SK-MEL-5 (cell line): Measurements from ENCODE around the gene OBSCN. TPM values are rescaled to one million over a fixed set of nuclear protein-coding genes. Genes with fewer than 3 reads are reported as not detected.
"Not testable (repeated sequence)": the region's sequence is repeated elsewhere in the genome, so short reads cannot be mapped to it uniquely, and the experiment has no call there.

Experiments
- DNase-seq: peaks from one replicate; pipeline ENCODE4 v3.0.0-alpha.2; 2016; ENCODE audit warnings: low read depth, low spot score
- in situ Hi-C: cut with HindIII; loops from 2 replicates; pipeline ENCODE4 v1.10.0; 2016; ENCODE audit warnings: low sequenced_read_pairs, high pct_unique_total_duplicates, low pct_unique_long_range_greater_than_20kb
- total RNA-seq: library from RNA; depleted of rRNA; stranded (reverse); fragments of >200 nt; shearing (Covaris generic); gene quantifications from 2 replicates; pipeline ENCODE4 v1.2.3, GENCODE V29; 2014

Gene OBSCN
- total RNA-seq, 1 experiment from 2014 or later, result 0.98 TPM

DNA sequence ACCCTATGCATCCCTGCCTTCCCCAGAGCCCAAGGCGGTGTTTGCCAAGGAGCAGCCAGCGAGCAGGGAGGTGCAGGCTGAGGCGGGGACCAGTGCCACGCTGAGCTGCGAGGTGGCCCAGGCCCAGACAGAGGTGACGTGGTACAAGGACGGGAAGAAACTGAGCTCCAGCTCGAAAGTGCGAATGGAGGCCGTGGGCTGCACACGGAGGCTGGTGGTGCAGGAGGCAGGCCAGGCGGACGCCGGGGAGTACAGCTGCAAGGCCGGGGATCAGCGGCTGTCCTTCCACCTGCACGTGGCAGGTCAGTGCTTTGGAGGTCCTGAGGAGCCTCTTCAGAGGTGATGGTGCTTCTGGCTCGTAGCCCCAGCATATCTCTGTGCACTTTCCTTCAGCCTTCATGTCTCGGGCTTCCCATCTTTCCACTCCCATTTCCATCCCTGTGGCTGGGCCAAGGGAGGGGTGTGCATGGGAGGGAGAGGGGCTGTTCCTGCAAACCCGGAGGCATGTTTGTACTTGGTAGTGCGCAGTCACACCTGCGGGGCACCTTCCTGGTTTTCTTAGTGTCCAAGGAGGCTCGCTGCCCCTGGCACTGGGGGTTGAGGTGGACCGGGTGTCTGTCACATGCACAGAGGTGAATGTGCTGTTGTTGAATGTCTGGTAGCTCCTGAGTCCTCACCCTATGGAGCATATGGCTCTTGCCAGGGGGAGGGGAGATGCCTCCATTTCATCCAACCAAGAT lies 56.4 kb downstream of the OBSCN start:
- no peak for DNase-seq
- in situ Hi-C loops, result no loop called here

DNA sequence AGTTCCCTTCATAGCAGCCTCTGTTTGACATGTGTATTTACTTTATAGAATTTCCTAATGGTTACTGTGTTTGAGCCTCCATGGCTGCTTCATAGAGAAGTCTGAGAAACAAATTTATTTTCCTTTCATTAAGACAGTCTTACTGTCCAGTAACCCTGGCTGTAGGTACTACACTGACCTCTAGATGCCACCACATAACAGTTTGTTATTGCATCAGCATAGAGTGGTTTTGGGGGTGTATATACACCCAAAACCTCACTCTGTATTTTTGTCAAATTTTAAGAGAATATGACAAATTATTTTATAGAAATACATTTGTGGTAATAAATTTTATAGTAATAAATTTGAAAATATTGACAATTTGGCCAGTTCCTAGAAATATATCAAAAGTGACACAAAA lies 57.3 kb downstream of the OBSCN start:
- in situ Hi-C loops, result no loop called here
- DNase-seq, result peak; percentile 12

- in situ Hi-C loops, result no loop called here
- DNase-seq, result no peak
Measured at GRCh38 chr1:228267962-228268880, 60.4 kb downstream of the OBSCN start.

DNA sequence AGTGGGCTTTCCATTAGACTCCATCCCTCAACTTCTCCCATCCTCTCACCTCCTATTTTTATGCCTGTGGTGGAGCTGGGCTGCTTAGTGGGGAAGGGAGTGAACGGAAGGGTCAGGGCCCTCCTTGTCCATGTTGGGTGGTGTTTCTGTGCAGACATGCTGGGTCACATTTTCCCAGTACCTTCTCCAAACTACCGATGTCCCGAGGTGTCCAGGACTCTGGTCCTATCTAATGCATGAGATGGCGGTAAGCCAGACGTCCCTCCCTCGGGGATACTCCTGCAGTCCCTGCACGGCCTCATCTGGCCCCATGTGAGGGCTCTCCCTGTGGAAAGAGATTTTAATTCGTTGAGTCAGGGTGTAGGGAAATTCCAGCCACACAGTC lies 61.0 kb downstream of the OBSCN start:
- in situ Hi-C loops, result no loop called here
- DNase-seq, result no peak

GRCh38 chr1:228269431-228269830 lies 61.6 kb downstream of the OBSCN start:
- in situ Hi-C loops, DNase-seq: not testable (repeated sequence)

- DNase-seq, result no peak
- in situ Hi-C loops, result no loop called here
Measured at GRCh38 chr1:228270032-228270431, 62.2 kb downstream of the OBSCN start.

DNA sequence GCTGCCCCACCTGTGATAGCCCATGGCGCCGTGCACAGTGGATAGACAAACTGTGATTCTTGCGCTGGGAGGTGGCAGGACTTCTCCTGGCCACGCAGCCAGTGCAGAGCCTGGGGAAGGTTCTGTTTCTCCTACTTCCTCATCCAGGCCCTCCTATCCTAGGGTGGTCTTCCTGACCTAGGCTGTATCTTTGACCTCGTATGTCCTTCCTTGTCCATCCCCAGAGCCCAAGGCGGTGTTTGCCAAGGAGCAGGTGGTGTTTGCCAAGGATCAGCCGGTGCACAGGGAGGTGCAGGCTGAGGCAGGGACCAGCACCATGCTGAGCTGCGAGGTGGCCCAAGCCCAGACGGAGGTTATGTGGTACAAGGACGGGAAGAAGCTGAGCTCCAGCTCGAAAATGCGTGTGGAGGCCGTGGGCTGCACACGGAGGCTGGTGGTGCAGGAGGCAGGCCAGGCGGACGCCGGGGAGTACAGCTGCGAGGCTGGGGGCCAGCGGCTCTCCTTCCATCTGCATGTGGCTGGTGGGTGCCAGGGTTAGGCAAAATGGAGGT lies 63.9 kb downstream of the OBSCN start:
- no peak for DNase-seq
- in situ Hi-C loops, result no loop called here

DNA sequence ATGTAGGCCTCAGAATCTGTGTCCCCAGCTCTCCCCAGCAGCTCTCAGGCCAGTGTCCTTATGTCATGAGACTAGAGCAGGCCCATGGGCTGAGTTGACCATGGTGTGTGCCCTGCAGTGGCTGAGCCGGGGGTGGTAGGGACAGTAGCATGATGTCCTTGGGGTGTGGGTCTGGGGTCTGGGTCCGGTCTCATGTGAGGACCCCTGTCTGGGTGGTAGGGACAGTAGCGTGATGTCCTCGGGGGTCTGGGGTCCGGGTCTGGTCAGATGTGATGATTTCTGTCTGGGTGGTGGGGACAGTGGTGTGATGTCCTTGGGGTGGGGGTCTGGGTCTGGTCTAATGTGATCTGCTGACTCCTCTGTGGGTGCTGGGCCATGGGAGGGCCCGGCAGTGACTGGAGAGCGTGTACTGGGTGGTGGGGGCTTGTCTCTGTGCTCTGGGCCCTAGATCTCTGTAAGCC lies 64.5 kb downstream of the OBSCN start:
- in situ Hi-C loops, result no loop called here
- DNase-seq, result no peak

DNA sequence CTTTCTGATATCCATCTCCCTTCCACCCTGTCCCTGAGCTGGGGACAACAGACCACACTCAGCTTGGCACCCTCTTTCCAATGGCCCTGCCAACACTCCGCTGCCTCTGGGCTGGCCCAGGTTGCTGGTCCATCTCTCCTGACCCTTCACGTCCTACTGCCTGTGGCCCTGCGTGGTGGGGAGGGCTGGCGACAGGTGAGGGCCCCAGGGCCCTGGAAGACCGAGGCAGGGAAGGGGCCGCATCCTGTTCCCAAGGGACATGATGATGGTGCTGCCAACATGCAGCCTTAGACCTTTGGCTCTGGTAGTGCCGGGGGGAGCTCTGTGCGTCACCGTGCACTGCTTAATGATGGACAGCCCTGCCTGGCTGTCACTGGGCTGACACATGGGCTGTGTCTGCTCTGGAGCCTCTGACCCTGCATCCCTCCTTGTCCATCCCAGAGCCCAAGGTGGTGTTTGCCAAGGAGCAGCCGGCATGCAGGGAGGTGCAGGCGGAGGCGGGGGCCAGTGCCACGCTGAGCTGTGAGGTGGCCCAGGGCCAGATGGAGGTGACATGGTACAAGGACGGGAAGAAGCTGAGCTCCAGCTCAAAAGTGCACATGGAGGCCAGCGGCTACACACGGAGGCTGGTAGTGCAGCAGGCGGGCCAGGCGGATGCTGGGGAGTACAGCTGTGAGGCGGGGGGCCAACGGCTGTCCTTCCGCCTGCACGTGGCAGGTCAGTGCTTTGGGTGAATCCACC lies 65.2 kb downstream of the OBSCN start:
- in situ Hi-C loops, result no loop called here
- DNase-seq, result no peak

GRCh38 chr1:228273720-228274451 lies 66.0 kb downstream of the OBSCN start:
- no peak for DNase-seq
- in situ Hi-C loops, result no loop called here

DNA sequence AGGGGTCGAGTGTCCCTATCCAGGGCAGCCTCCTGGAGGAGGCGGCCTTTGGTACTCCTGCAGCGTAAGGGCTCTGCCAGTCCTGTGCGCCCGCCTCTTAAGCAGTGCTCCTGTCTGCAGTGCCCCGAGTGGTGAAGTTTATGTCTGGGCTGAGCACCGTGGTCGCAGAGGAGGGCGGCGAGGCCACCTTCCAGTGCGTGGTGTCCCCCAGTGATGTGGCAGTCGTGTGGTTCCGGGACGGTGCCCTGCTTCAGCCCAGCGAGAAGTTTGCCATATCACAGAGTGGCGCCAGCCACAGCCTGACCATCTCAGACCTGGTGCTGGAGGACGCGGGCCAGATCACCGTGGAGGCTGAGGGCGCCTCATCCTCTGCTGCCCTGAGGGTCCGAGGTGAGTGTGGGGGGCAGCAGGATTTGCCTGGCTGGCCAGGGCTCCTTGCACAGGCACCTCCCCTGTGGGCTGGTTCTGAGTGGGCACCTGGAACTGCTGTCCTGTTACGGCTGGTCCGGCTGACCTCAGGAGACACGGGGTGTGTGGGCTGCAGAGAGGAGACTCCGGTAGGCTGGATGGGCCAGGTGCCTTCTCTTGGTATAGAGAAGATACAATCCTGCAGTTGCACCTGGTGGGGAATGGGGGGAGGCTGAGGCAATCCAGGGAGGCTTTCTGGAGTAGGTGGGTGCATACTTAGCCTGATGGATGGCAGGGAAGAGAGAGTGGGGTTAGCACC lies 66.8 kb downstream of the OBSCN start:
- in situ Hi-C loops, result no loop called here
- DNase-seq, result no peak

- in situ Hi-C loops, result no loop called here
- no peak for DNase-seq
Measured at GRCh38 chr1:228275179-228275429, 67.3 kb downstream of the OBSCN start.

GRCh38 chr1:228275430-228276173 lies 67.8 kb downstream of the OBSCN start:
- no peak for DNase-seq
- in situ Hi-C loops, result no loop called here

- in situ Hi-C loops, result no loop called here
- DNase-seq, result no peak
Measured at GRCh38 chr1:228276174-228276831, 68.5 kb downstream of the OBSCN start.

- in situ Hi-C loops, result no loop called here
- no peak for DNase-seq
Measured at GRCh38 chr1:228276901-228277490, 69.2 kb downstream of the OBSCN start.
